Lower leg skin (tissue), 3 donors: ENCODE data around the gene SRSF6.

Experiments used
- POLR2A ChIP-seq, 2 donors: fragments of 450-650 bp; IDR thresholded peaks; one replicate each; pipeline ENCODE4 v1.6.1; 2016 to 2017; ENCODE audit warnings: antibody characterized with exemption in 2 of 2, mild to moderate bottlenecking in 1 of 2, moderate library complexity in 1 of 2
- TF ChIP-seq, protein P1 (sequence below), 3 donors: fragments of 450-650 bp; IDR thresholded peaks; one replicate each; pipeline ENCODE4 v1.5.1; 2016; ENCODE audit warnings: antibody characterized with exemption in 3 of 3, mild to moderate bottlenecking in 3 of 3, moderate library complexity in 2 of 3

DNA sequence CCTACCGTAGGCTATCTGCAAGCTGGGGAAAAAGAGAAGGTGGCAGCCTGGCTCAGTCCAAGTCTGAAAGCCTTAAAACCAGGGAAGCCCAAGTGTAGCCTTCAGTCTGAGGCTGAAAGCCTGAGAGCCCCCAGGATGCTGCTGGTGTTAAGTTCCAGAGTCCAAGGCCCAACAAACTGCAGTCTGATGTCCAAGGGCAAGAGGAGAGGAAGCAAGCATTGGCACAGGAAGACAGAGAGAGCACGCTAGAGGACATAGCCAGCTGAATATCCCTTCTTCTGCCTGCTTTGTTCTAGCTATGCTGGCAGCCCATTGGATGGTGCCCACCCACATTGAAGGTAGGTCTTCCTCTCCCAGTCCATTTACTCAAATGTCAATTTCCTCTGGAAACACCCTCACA, 37.7 kb downstream of the SRSF6 start:
- TF ChIP-seq, protein P1, sequence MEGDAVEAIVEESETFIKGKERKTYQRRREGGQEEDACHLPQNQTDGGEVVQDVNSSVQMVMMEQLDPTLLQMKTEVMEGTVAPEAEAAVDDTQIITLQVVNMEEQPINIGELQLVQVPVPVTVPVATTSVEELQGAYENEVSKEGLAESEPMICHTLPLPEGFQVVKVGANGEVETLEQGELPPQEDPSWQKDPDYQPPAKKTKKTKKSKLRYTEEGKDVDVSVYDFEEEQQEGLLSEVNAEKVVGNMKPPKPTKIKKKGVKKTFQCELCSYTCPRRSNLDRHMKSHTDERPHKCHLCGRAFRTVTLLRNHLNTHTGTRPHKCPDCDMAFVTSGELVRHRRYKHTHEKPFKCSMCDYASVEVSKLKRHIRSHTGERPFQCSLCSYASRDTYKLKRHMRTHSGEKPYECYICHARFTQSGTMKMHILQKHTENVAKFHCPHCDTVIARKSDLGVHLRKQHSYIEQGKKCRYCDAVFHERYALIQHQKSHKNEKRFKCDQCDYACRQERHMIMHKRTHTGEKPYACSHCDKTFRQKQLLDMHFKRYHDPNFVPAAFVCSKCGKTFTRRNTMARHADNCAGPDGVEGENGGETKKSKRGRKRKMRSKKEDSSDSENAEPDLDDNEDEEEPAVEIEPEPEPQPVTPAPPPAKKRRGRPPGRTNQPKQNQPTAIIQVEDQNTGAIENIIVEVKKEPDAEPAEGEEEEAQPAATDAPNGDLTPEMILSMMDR (IDR thresholded peaks at IDR 0.05), result no peak
- TF ChIP-seq POLR2A (IDR thresholded peaks at IDR 0.05), result no peak
